IMR-90 (cell line): ENCODE results near the gene TTYH3. TPM values are rescaled to one million over a fixed set of nuclear protein-coding genes. Genes with fewer than 3 reads are reported as not detected.

Experiments
- ATAC-seq: fragments of 200-7000 bp; cut with Tn5 transposase; 2 replicates; pipeline ENCODE4 v1.9.1; 2020; ENCODE audit warnings: low read depth, mild to moderate bottlenecking, moderate library complexity
- BruUV-seq: library from RNA; stranded (reverse); fragments of 400-500 nt; replicated peaks from 2 replicates; lab custom pipeline; 2021; lab: Mats Ljungman, UMichigan
- CTCF ChIA-PET: fragments of 300-600 bp; formaldehyde crosslinking; extraction: SDS; loops from one replicate; lab custom pipeline; 2021; ENCODE audit warnings: antibody characterized with exemption; lab: Yijun Ruan, JAX
- POLR2A ChIA-PET: fragments of 300-600 bp; sonication (Branson Sonifier 250); formaldehyde crosslinking; loops from one replicate; lab custom pipeline; 2022; ENCODE audit warnings: antibody characterized with exemption; ENCODE audit not compliant: unreplicated experiment; lab: Charles Lee
- DNase-seq: peaks from one replicate; pipeline ENCODE4 v3.0.0; 2013
- H2AFZ ChIP-seq: replicated peaks from 2 replicates; pipeline ENCODE3; 2013; ENCODE audit warnings: low read length, mild to moderate bottlenecking; ENCODE audit not compliant: poor library complexity
- H2AK5ac ChIP-seq: 2 replicates; pipeline ENCODE4 v1.6.1; 2013; ENCODE audit warnings: low read depth, low read length, inconsistent platforms
- H2AK9ac ChIP-seq: replicated peaks from 2 replicates; pipeline ENCODE3; 2013; ENCODE audit warnings: mild to moderate bottlenecking, low read depth, low read length, moderate library complexity; ENCODE audit not compliant: poor library complexity
- H2BK120ac ChIP-seq: 2 replicates; pipeline ENCODE4 v1.6.1; 2013; ENCODE audit warnings: low read depth, low read length, inconsistent platforms
- H2BK15ac ChIP-seq: 3 replicates; pipeline ENCODE4 v1.6.1; 2013; ENCODE audit warnings: low read depth, low read length, inconsistent platforms
- H2BK20ac ChIP-seq: 2 replicates; pipeline ENCODE4 v1.6.1; 2013; ENCODE audit warnings: low read depth, mild to moderate bottlenecking, inconsistent platforms, low read length, moderate library complexity
- H2BK5ac ChIP-seq: 2 replicates; pipeline ENCODE4 v1.6.1; 2013; ENCODE audit warnings: mild to moderate bottlenecking, low read depth, low read length, inconsistent platforms; ENCODE audit not compliant: poor library complexity, severe bottlenecking
- H3K14ac ChIP-seq: replicated peaks from 2 replicates; pipeline ENCODE4 v1.6.1; 2013; ENCODE audit warnings: low read depth, low read length, inconsistent platforms
- H3K18ac ChIP-seq: 2 replicates; pipeline ENCODE4 v1.6.1; 2013; ENCODE audit warnings: low read depth, low read length, control low read depth
- H3K23ac ChIP-seq: 2 replicates; pipeline ENCODE4 v1.6.1; 2013; ENCODE audit warnings: low read depth, low read length, inconsistent platforms
- H3K27ac ChIP-seq: 2 replicates; pipeline ENCODE4 v1.5.1; 2013; ENCODE audit warnings: mild to moderate bottlenecking, control low read depth, low read length; ENCODE audit not compliant: insufficient read depth
- H3K27me3 ChIP-seq: 2 replicates; pipeline ENCODE4 v1.6.1; 2013; ENCODE audit warnings: low read length; ENCODE audit not compliant: control insufficient read depth, insufficient read depth
- H3K36me3 ChIP-seq: 2 replicates; pipeline ENCODE4 v1.6.1; 2013; ENCODE audit warnings: low read length, mixed read lengths; ENCODE audit not compliant: control insufficient read depth, insufficient read depth
- H3K4ac ChIP-seq: 2 replicates; pipeline ENCODE4 v1.6.1; 2013; ENCODE audit warnings: low read depth, low read length, inconsistent platforms
- H3K4me1 ChIP-seq: 2 replicates; pipeline ENCODE4 v1.6.1; 2013; ENCODE audit warnings: low read length, mixed read lengths; ENCODE audit not compliant: control insufficient read depth, insufficient read depth
- H3K4me2 ChIP-seq: 2 replicates; pipeline ENCODE4 v1.6.1; 2013; ENCODE audit warnings: low read depth, mild to moderate bottlenecking, control low read depth, low read length, moderate library complexity
- H3K4me3 ChIP-seq: 2 replicates; pipeline ENCODE4 v1.5.1; 2013; ENCODE audit warnings: low read depth, mild to moderate bottlenecking, control low read depth, low read length, moderate library complexity; ENCODE audit not compliant: insufficient read depth
- H3K56ac ChIP-seq: 2 replicates; pipeline ENCODE4 v1.6.1; 2013; ENCODE audit warnings: low read length, inconsistent platforms; ENCODE audit not compliant: insufficient read depth; ENCODE audit errors: extremely low read depth
- H3K79me1 ChIP-seq, 2 experiments: 2 replicates each; pipeline ENCODE4 v1.6.1; 2013; ENCODE audit warnings: low read length in 2 of 2, inconsistent platforms in 1 of 2, low read depth in 1 of 2
- H3K9ac ChIP-seq: 2 replicates; pipeline ENCODE4 v1.6.1; 2013; ENCODE audit warnings: low read depth, low read length, control low read depth
- H3K9me1 ChIP-seq: 2 replicates; pipeline ENCODE4 v1.6.1; 2013; ENCODE audit warnings: low read length, inconsistent platforms; ENCODE audit not compliant: insufficient read depth
- H3K9me3 ChIP-seq: 2 replicates; pipeline ENCODE4 v1.6.1; 2013; ENCODE audit warnings: low read length; ENCODE audit not compliant: control insufficient read depth, insufficient read depth
- H4K20me1 ChIP-seq: 2 replicates; pipeline ENCODE4 v1.6.1; 2013; ENCODE audit warnings: low read length, inconsistent platforms; ENCODE audit not compliant: insufficient read depth
- H4K5ac ChIP-seq: 2 replicates; pipeline ENCODE4 v1.6.1; 2013; ENCODE audit warnings: mild to moderate bottlenecking, low read depth, low read length, control low read depth
- H4K8ac ChIP-seq, 2 experiments: 2 replicates each; pipeline ENCODE4 v1.6.1; 2013; ENCODE audit warnings: low read depth in 2 of 2, low read length in 2 of 2, control low read depth in 1 of 2, inconsistent platforms in 1 of 2
- H4K91ac ChIP-seq: 2 replicates; pipeline ENCODE4 v1.6.1; 2013; ENCODE audit warnings: low read depth, low read length, inconsistent platforms; ENCODE audit not compliant: insufficient read depth
- NFE2L2 ChIP-seq: fragments of 150-350 bp; IDR thresholded peaks from 2 replicates; pipeline ENCODE4 v1.6.1; 2016; ENCODE audit warnings: low read depth, mild to moderate bottlenecking, low read length
- WGBS, 2 experiments: methylation state at CpG; one replicate each; pipeline versions ENCODE4 v1.1.5 to v1.1.7; 2013; ENCODE audit warnings: missing lambda C conversion rate in 2 of 2; ENCODE audit not compliant: insufficient read length in 1 of 2; ENCODE audit errors: extremely low coverage in 2 of 2; 5-methylcytosine and 5-hydroxymethylcytosine counted together
- dilution Hi-C: fragments of 300-500 bp; cut with HindIII; formaldehyde crosslinking; loops from one replicate; pipeline ENCODE4 v1.14.3; 2018; ENCODE audit warnings: low sequenced_read_pairs; ENCODE audit not compliant: unreplicated experiment
- in situ Hi-C: fragments of 300-500 bp; cut with MboI; formaldehyde crosslinking; loops from 3 replicates; pipeline ENCODE4 v1.14.3; 2019; ENCODE audit warnings: low sequenced_read_pairs, inconsistent platforms, mixed read lengths
- intact Hi-C: fragments of 100-400 bp; cut with micrococcal nuclease; formaldehyde crosslinking; loops from 2 replicates; pipeline ENCODE4 v1.10.0; 2022
- polyA plus RNA-seq, 3 experiments: library from polyadenylated mRNA; depleted of rRNA; stranded (reverse); fragments of >200 nt; gene quantifications; 2 replicates each; pipeline ENCODE4 v1.2.3, GENCODE V29; 2012; ENCODE audit warnings: low replicate concordance in 1 of 3
- total RNA-seq: library from RNA; depleted of rRNA; stranded (reverse); fragments of >200 nt; gene quantifications from 2 replicates; pipeline ENCODE4 v1.2.3, GENCODE V29; 2012

Gene TTYH3
- total and polyA plus RNA-seq, 2 of the 4 experiments (the other 2 are of a cell fraction), result 5.6 to 82.6 TPM

- Histone ChIP-seq H4K5ac (no peak overlapping the region), H4K8ac (no peak overlapping the region), H3K18ac (no peak overlapping the region), H3K14ac (no peak overlapping the region), H3K9me1 (no peaks in the 10 kb centered on the region), H3K4me3 (no peak overlapping the region), H3K4me1 (no peaks in the 10 kb centered on the region; the same call in 1 of the 2 replicates), H3K9ac (no peak overlapping the region), H3K9me3 (no peaks in the 10 kb centered on the region), H2BK15ac (no peak overlapping the region), H3K27ac (no peak overlapping the region), H2BK20ac (no peak overlapping the region), H3K4ac (no peak overlapping the region), H4K91ac (no peak overlapping the region), H3K27me3 (peaks cover 6% of the 10 kb centered on the region; the same call in 1 of the 2 replicates), H4K20me1 (no peaks in the 10 kb centered on the region), H2BK5ac (no peak overlapping the region), H3K56ac (no peak overlapping the region), H2AK9ac (no peak overlapping the region), H2AK5ac (no peak overlapping the region; the same call in 1 of the 2 replicates), H3K4me2 (no peak overlapping the region), H3K36me3 (no peaks in the 10 kb centered on the region), H2BK120ac (no peak overlapping the region), H3K23ac (no peak overlapping the region), H2AFZ (no peak overlapping the region), H3K79me1 (no peaks in the 10 kb centered on the region)
- BruUV-seq, result no TSS peak
- WGBS, 2 experiments, result 89% methylated on average over 9 of the region's 22 CpGs; no CpG with 5 or more reads in 1 of the 2 experiments
- in situ Hi-C loops, result no loop called here
- intact Hi-C loops, result no loop called here
- DNase-seq (no peak), ATAC-seq (no peak)
- dilution Hi-C loops, result no loop called here
- ChIA-PET POLR2A (no interaction called here), CTCF (no interaction called here)
- no peak for TF ChIP-seq NFE2L2
These were observed 70.8 kb downstream of the TTYH3 start for GRCh38 chr7:2702594-2702957.
